ENCODE data around the gene CPAMD8. TPM values are rescaled to one million over a fixed set of nuclear protein-coding genes. Genes with fewer than 3 reads are reported as not detected.

The CPAMD8 gene
- total RNA-seq, 1 experiment from 2014 or later: 4.5 TPM

- H3K4me3 ChIP-seq (ENCODE audit: insufficient read depth, low read depth, low read length): no peak overlapping the region
These were observed 109.2 kb downstream of the CPAMD8 start for GRCh38 chr19:16917401-16917800.

GRCh38 chr19:16915734-16916133 lies 110.9 kb downstream of the CPAMD8 start:
- Histone ChIP-seq H3K36me3 (replicated peaks; ENCODE audit: control insufficient read depth, insufficient read depth, low read length) (peaks cover 1% of the 10 kb centered on the region; the same call in 1 of the 2 replicates), H3K27me3 (ENCODE audit: control insufficient read depth, insufficient read depth, low read length) (no peaks in the 10 kb centered on the region), H3K4me3 (ENCODE audit: insufficient read depth, low read depth, low read length) (no peak overlapping the region)
- no peak for DNase-seq

More at GRCh38 chr19:16917401-16917800, 109.2 kb downstream of the CPAMD8 start:
- Histone ChIP-seq H3K36me3 (replicated peaks; ENCODE audit: control insufficient read depth, insufficient read depth, low read length) (peaks cover 1% of the 10 kb centered on the region; the same call in 1 of the 2 replicates), H3K27me3 (ENCODE audit: control insufficient read depth, insufficient read depth, low read length) (no peaks in the 10 kb centered on the region)
- no peak for DNase-seq

GRCh38 chr19:16915135-16915534 lies 111.5 kb downstream of the CPAMD8 start:
- no peak for DNase-seq
- no peak overlapping the region for H3K4me3 ChIP-seq (ENCODE audit: insufficient read depth, low read depth, low read length)
- no peaks in the 10 kb centered on the region for H3K27me3 ChIP-seq (ENCODE audit: control insufficient read depth, insufficient read depth, low read length)
- peaks cover 1% of the 10 kb centered on the region; the same call in 1 of the 2 replicates for H3K36me3 ChIP-seq (replicated peaks; ENCODE audit: control insufficient read depth, insufficient read depth, low read length)

GRCh38 chr19:16914421-16914820 lies 112.2 kb downstream of the CPAMD8 start:
- no peaks in the 10 kb centered on the region for H3K27me3 ChIP-seq (ENCODE audit: control insufficient read depth, insufficient read depth, low read length)
- 0 out of 2 replicates have a peak, but pooled peaks cover under 1% of the 10 kb centered on the region for H3K36me3 ChIP-seq (replicated peaks; ENCODE audit: control insufficient read depth, insufficient read depth, low read length)
- no peak overlapping the region for H3K4me3 ChIP-seq (ENCODE audit: insufficient read depth, low read depth, low read length)
- peak; percentile 25 for DNase-seq

GRCh38 chr19:16912780-16913179 lies 113.8 kb downstream of the CPAMD8 start:
- H3K4me3 ChIP-seq (ENCODE audit: insufficient read depth, low read depth, low read length): no peak overlapping the region
- H3K27me3 ChIP-seq (ENCODE audit: control insufficient read depth, insufficient read depth, low read length): no peaks in the 10 kb centered on the region
- DNase-seq: no peak
- no peaks in the 10 kb centered on the region for H3K36me3 ChIP-seq (replicated peaks; ENCODE audit: control insufficient read depth, insufficient read depth, low read length)

- Histone ChIP-seq H3K27me3 (ENCODE audit: control insufficient read depth, insufficient read depth, low read length) (no peaks in the 10 kb centered on the region), H3K4me3 (ENCODE audit: insufficient read depth, low read depth, low read length) (no peak overlapping the region), H3K36me3 (replicated peaks; ENCODE audit: control insufficient read depth, insufficient read depth, low read length) (no peaks in the 10 kb centered on the region)
- DNase-seq: peak; percentile 6
These were observed 115.6 kb downstream of the CPAMD8 start for GRCh38 chr19:16911046-16911445.

GRCh38 chr19:16908759-16909158 lies 117.9 kb downstream of the CPAMD8 start:
- Histone ChIP-seq H3K36me3 (replicated peaks; ENCODE audit: control insufficient read depth, insufficient read depth, low read length) (no peaks in the 10 kb centered on the region), H3K27me3 (ENCODE audit: control insufficient read depth, insufficient read depth, low read length) (no peaks in the 10 kb centered on the region), H3K4me3 (ENCODE audit: insufficient read depth, low read depth, low read length) (no peak overlapping the region)
- DNase-seq: no peak

- no peaks in the 10 kb centered on the region; the same call in 1 of the 2 replicates for H3K27me3 ChIP-seq (ENCODE audit: control insufficient read depth, insufficient read depth, low read length)
- no peak for DNase-seq
- no peaks in the 10 kb centered on the region; the same call in 1 of the 2 replicates for H3K36me3 ChIP-seq (replicated peaks; ENCODE audit: control insufficient read depth, insufficient read depth, low read length)
- H3K4me3 ChIP-seq (ENCODE audit: insufficient read depth, low read depth, low read length): no peak overlapping the region
These were observed 122.0 kb downstream of the CPAMD8 start for GRCh38 chr19:16904599-16904998.

GRCh38 chr19:16903347-16903746 lies 123.3 kb downstream of the CPAMD8 start:
- no peak for DNase-seq
- no peak overlapping the region for H3K4me3 ChIP-seq (ENCODE audit: insufficient read depth, low read depth, low read length)
- peaks cover 7% of the 10 kb centered on the region for H3K27me3 ChIP-seq (ENCODE audit: control insufficient read depth, insufficient read depth, low read length)
- no peaks in the 10 kb centered on the region; the same call in 1 of the 2 replicates for H3K36me3 ChIP-seq (replicated peaks; ENCODE audit: control insufficient read depth, insufficient read depth, low read length)

GRCh38 chr19:16902545-16902944 lies 124.1 kb downstream of the CPAMD8 start:
- Histone ChIP-seq H3K4me3 (ENCODE audit: insufficient read depth, low read depth, low read length) (no peak overlapping the region), H3K27me3 (ENCODE audit: control insufficient read depth, insufficient read depth, low read length) (peaks cover 15% of the 10 kb centered on the region), H3K36me3 (replicated peaks; ENCODE audit: control insufficient read depth, insufficient read depth, low read length) (no peaks in the 10 kb centered on the region; the same call in 1 of the 2 replicates)
- DNase-seq: no peak

- Histone ChIP-seq H3K27me3 (ENCODE audit: control insufficient read depth, insufficient read depth, low read length) (peaks cover 15% of the 10 kb centered on the region), H3K4me3 (ENCODE audit: insufficient read depth, low read depth, low read length) (no peak overlapping the region), H3K36me3 (replicated peaks; ENCODE audit: control insufficient read depth, insufficient read depth, low read length) (no peaks in the 10 kb centered on the region; the same call in 1 of the 2 replicates)
- DNase-seq: peak; percentile 77
These were observed 125.0 kb downstream of the CPAMD8 start for GRCh38 chr19:16901491-16902175.

GRCh38 chr19:16899566-16900075 lies 127.0 kb downstream of the CPAMD8 start:
- Histone ChIP-seq H3K36me3 (replicated peaks; ENCODE audit: control insufficient read depth, insufficient read depth, low read length) (no peaks in the 10 kb centered on the region; the same call in 1 of the 2 replicates), H3K4me3 (ENCODE audit: insufficient read depth, low read depth, low read length) (no peak overlapping the region), H3K27me3 (ENCODE audit: control insufficient read depth, insufficient read depth, low read length) (peaks cover 19% of the 10 kb centered on the region)
- peak; percentile 88 for DNase-seq

GRCh38 chr19:16898361-16899015 lies 128.1 kb downstream of the CPAMD8 start:
- no peaks in the 10 kb centered on the region; the same call in 1 of the 2 replicates for H3K36me3 ChIP-seq (replicated peaks; ENCODE audit: control insufficient read depth, insufficient read depth, low read length)
- no peak for DNase-seq
- no peak overlapping the region for H3K4me3 ChIP-seq (ENCODE audit: insufficient read depth, low read depth, low read length)
- peaks cover 19% of the 10 kb centered on the region for H3K27me3 ChIP-seq (ENCODE audit: control insufficient read depth, insufficient read depth, low read length)

GRCh38 chr19:16897856-16898161 lies 128.8 kb downstream of the CPAMD8 start:
- Histone ChIP-seq H3K27me3 (ENCODE audit: control insufficient read depth, insufficient read depth, low read length) (peaks cover 19% of the 10 kb centered on the region), H3K36me3 (replicated peaks; ENCODE audit: control insufficient read depth, insufficient read depth, low read length) (no peaks in the 10 kb centered on the region), H3K4me3 (ENCODE audit: insufficient read depth, low read depth, low read length) (peak overlapping the region; percentile 67)
- DNase-seq: no peak

Data from H7 (cell line).